ENCODE results near the gene CREB3L2. TPM values are rescaled to one million over a fixed set of nuclear protein-coding genes. Genes with fewer than 3 reads are reported as not detected.
A peak's percentile ranks its signal among the peaks of the same experiment; 100 is the strongest.

Gene CREB3L2
- total RNA-seq, 1 experiment from 2014 or later: 49.8 TPM

DNA sequence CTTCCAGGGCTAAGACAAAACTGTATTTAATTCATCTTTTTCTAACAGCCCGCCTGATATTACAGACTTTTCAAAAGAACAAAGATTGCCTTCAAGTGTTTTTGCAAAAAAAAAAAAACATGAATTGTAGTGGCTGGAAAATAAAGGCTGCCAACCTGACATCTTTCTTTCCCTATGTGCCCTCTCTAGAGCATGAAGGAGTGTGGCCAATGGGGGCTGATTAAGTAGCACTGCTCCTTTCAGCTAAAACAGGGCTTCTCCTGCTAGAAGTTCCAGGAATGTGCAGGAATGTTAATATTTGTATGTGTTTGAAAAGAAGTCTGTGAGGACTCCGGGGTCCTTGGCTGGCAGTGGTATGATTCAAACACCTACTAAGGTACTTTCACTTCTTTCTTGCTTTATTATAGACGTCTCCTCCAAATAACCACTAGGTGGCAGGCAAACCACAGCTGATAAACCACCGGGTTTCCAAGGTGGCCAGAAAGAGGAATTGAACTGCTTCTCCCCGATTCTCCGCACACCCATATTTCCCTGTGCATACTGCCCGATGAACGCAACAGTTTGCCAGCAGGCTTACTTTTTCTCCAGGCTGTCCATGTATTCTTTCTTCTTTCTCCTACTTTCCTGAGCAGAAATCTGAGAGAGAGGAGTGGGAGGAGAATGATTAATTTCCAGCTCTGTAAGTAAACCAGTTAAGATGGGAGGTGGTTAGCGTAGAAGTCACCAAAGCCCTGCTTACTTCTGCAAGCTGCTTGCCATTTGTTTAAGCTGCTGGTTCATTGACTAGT is 98.3 kb downstream of the CREB3L2 start:
- Histone ChIP-seq H3K9ac (ENCODE audit: low read length) (no peak overlapping the region), H3K4me3 (replicated peaks in 1 of 2; ENCODE audit: low read depth in 1 of 2, low read length in 2 of 2) (no peak overlapping the region), H2AFZ (ENCODE audit: low read depth, low read length, poor library complexity, severe bottlenecking) (no peak overlapping the region), H3K36me3 (ENCODE audit: control insufficient read depth in 1 of 2, insufficient read depth in 2 of 2, low read length in 2 of 2) (0 out of 4 replicates have a peak, but pooled peaks cover 0 to 2% of the 10 kb centered on the region in 2 experiments), H3K27me3 (ENCODE audit: insufficient read depth, low read length) (no peaks in the 10 kb centered on the region), H3K4me2 (ENCODE audit: low read length) (no peak overlapping the region), H3K27ac (ENCODE audit: low read depth, low read length) (no peak overlapping the region), H4K20me1 (ENCODE audit: insufficient read depth) (no peaks in the 10 kb centered on the region), H3K9me2 (ENCODE audit: insufficient read depth) (no peaks in the 10 kb centered on the region), H3K9me3 (ENCODE audit: control insufficient read depth in 1 of 2, insufficient read depth in 1 of 2, low read depth in 1 of 2, low read length in 2 of 2) (no peaks in the 10 kb centered on the region), H3K79me2 (ENCODE audit: insufficient read depth, low read length) (no peaks in the 10 kb centered on the region), H3K4me1 (ENCODE audit: control insufficient read depth in 1 of 2, insufficient read depth in 2 of 2, low read length in 2 of 2) (no peaks in the 10 kb centered on the region)
- DNase-seq (ENCODE audit: low read depth, low spot score) (peak; percentile 57), ATAC-seq (peak; percentile 69)
- POLR2A ChIA-PET: no interaction called here
- no TSS peak for BruUV-seq (replicated peaks)
- RAD21 ChIA-PET (ENCODE audit: low non-redundant PET in 1 of 2, low total read pairs in 2 of 2, uncharacterized antibody in 2 of 2, unreplicated experiment in 2 of 2): interaction anchor here (1.0 to 2.0 kb wide), 2 partner anchors 105 to 186 kb away, joined by 3 to 9 read pairs; no protein-coding TSS in a partner anchor
- intact Hi-C loops (cut with micrococcal nuclease): loop anchor here (1.0 to 10.0 kb wide), 4 partner anchors 105 to 834 kb away; no protein-coding TSS in a partner anchor
- CTCF ChIA-PET: interaction anchor here (0.9 to 7.0 kb wide), 13 partner anchors 9 to 835 kb away, joined by 3 to 56 read pairs (median 4); partner anchors contain the start of gene CREB3L2
- TF ChIP-seq POLR2AphosphoS5 (IDR thresholded peaks at IDR 0.05; ENCODE audit: low read depth, low read length): no peak
- TF ChIP-seq, protein P1, sequence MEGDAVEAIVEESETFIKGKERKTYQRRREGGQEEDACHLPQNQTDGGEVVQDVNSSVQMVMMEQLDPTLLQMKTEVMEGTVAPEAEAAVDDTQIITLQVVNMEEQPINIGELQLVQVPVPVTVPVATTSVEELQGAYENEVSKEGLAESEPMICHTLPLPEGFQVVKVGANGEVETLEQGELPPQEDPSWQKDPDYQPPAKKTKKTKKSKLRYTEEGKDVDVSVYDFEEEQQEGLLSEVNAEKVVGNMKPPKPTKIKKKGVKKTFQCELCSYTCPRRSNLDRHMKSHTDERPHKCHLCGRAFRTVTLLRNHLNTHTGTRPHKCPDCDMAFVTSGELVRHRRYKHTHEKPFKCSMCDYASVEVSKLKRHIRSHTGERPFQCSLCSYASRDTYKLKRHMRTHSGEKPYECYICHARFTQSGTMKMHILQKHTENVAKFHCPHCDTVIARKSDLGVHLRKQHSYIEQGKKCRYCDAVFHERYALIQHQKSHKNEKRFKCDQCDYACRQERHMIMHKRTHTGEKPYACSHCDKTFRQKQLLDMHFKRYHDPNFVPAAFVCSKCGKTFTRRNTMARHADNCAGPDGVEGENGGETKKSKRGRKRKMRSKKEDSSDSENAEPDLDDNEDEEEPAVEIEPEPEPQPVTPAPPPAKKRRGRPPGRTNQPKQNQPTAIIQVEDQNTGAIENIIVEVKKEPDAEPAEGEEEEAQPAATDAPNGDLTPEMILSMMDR (IDR thresholded peaks at IDR 0.05 in 2 of 3, conservative IDR thresholded peaks at IDR 0.05 in 1 of 3; ENCODE audit: borderline replicate concordance in 1 of 3, insufficient read depth in 1 of 3, low read depth in 2 of 3, low read length in 2 of 3): peak; percentile 62 to 88 (median 74)
- peak; percentile 94 for TF ChIP-seq RAD21 (IDR thresholded peaks at IDR 0.05; ENCODE audit: low read depth)
- TF ChIP-seq YY1 (IDR thresholded peaks at IDR 0.05; ENCODE audit: extremely low read depth, insufficient replicate concordance, low read depth, low read length): no peak

Measured in HCT116 (cell line).